ENCODE data around the gene MED12. TPM values are rescaled to one million over a fixed set of nuclear protein-coding genes. Genes with fewer than 3 reads are reported as not detected.

The MED12 gene
- total RNA-seq, 1 experiment from 2014 or later: 51.6 TPM

DNA sequence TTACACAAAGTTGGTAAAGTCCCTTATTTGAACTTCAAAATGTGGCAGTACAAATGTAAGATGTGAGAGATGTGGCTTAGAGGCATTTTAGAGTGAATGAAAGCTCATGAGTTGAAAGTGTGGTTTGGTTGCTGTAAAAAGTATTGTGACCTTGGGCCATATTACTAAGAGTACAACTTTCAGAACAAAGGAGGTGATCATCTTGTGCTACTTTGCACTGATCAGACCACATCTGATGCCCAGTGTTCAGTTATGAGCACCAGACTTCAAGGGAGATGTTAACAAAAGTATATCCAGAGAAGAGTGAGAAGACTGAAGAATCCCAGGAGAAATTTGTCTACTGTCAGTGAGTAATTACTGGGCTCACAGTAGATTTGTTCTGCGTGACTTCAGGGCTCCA, 56.4 kb downstream of the MED12 start:
- TF ChIP-seq, protein P1, sequence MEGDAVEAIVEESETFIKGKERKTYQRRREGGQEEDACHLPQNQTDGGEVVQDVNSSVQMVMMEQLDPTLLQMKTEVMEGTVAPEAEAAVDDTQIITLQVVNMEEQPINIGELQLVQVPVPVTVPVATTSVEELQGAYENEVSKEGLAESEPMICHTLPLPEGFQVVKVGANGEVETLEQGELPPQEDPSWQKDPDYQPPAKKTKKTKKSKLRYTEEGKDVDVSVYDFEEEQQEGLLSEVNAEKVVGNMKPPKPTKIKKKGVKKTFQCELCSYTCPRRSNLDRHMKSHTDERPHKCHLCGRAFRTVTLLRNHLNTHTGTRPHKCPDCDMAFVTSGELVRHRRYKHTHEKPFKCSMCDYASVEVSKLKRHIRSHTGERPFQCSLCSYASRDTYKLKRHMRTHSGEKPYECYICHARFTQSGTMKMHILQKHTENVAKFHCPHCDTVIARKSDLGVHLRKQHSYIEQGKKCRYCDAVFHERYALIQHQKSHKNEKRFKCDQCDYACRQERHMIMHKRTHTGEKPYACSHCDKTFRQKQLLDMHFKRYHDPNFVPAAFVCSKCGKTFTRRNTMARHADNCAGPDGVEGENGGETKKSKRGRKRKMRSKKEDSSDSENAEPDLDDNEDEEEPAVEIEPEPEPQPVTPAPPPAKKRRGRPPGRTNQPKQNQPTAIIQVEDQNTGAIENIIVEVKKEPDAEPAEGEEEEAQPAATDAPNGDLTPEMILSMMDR (conservative IDR thresholded peaks at IDR 0.05; ENCODE audit: low read depth, low read length): no peak
- no peak for TF ChIP-seq EZH2 (IDR thresholded peaks at IDR 0.05; ENCODE audit: borderline replicate concordance, low read depth, low read length, poor library complexity, severe bottlenecking)
- ChIA-PET POLR2A (ENCODE audit: low non-redundant PET) (no interaction called here), CTCF (no interaction called here)
- BruUV-seq (replicated peaks): no TSS peak
- Histone ChIP-seq H3K27ac (ENCODE audit: low read depth, low read length, poor library complexity, severe bottlenecking) (no peak overlapping the region), H3K4me3 (ENCODE audit: low read depth, low read length, poor library complexity, severe bottlenecking) (no peak overlapping the region), H3K36me3 (ENCODE audit: insufficient read depth, low read length, poor library complexity, severe bottlenecking) (no peaks in the 10 kb centered on the region), H3K4me1 (ENCODE audit: insufficient read depth, low read length, poor library complexity, severe bottlenecking) (no peaks in the 10 kb centered on the region), H3K27me3 (replicated peaks; ENCODE audit: insufficient read depth, low read depth, low read length, poor library complexity) (no peaks in the 10 kb centered on the region), H3K9me3 (ENCODE audit: low read depth, low read length, poor library complexity, severe bottlenecking) (no peaks in the 10 kb centered on the region)
- intact Hi-C loops (cut with micrococcal nuclease; ENCODE audit: unreplicated experiment): loop anchor here (5.0 kb wide), 1 partner anchor 77 kb away; the partner anchor contains the start of gene FOXO4
- no peak for DNase-seq (ENCODE audit: low spot score)

DNA sequence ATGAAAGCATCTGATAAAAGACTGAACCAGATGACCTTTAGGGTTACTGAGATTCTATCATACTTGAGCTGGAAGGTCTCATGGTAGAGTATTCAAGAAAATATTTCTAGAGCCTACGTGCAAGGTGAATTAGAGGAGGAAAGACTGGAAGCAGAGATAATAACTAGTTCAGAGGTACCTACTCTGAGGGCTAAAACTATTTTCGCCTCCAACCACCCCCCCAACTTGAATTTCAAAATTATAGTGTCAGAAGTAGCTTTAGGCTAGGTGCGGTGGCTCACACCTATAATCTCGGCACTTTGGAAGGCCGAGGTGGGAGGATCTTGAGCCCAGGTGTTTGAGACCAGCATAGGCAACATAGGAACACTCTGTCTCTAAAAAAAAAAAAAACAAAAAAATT, 57.1 kb downstream of the MED12 start:
- Histone ChIP-seq H3K4me1 (ENCODE audit: insufficient read depth, low read length, poor library complexity, severe bottlenecking) (no peaks in the 10 kb centered on the region), H3K4me3 (ENCODE audit: low read depth, low read length, poor library complexity, severe bottlenecking) (no peak overlapping the region), H3K9me3 (ENCODE audit: low read depth, low read length, poor library complexity, severe bottlenecking) (no peaks in the 10 kb centered on the region), H3K36me3 (ENCODE audit: insufficient read depth, low read length, poor library complexity, severe bottlenecking) (no peaks in the 10 kb centered on the region), H3K27me3 (replicated peaks; ENCODE audit: insufficient read depth, low read depth, low read length, poor library complexity) (no peaks in the 10 kb centered on the region), H3K27ac (ENCODE audit: low read depth, low read length, poor library complexity, severe bottlenecking) (no peak overlapping the region)
- DNase-seq (ENCODE audit: low spot score): no peak
- BruUV-seq (replicated peaks): no TSS peak
- TF ChIP-seq, protein P1 (conservative IDR thresholded peaks at IDR 0.05; ENCODE audit: low read depth, low read length): no peak
- TF ChIP-seq EZH2 (IDR thresholded peaks at IDR 0.05; ENCODE audit: borderline replicate concordance, low read depth, low read length, poor library complexity, severe bottlenecking): no peak
- ChIA-PET POLR2A (ENCODE audit: low non-redundant PET) (no interaction called here), CTCF (no interaction called here)
- intact Hi-C loops (cut with micrococcal nuclease; ENCODE audit: unreplicated experiment): loop anchor here (5.0 kb wide), 1 partner anchor 78 kb away; the partner anchor contains the start of gene FOXO4

DNA sequence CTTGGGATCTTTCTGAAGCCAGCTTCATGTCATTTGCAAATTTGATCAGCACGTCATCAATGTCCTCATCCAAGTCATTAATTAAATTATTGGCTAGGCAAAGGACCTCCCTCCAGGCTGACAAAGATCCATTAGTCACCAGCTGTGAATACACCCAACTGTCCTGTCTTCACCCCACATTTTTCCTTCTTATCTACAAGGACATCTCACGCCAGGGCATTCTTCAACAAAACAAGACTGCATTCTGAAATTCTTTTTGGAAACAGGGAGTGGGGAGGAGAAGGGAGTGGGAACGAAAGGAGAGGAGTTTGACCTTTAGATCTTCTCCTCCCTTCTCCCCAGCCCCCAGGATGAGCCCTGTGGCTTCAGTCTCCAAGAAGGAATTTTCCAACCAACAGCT, 58.9 kb downstream of the MED12 start:
- CTCF ChIA-PET: no interaction called here
- TF ChIP-seq, protein P1 (conservative IDR thresholded peaks at IDR 0.05; ENCODE audit: low read depth, low read length): no peak
- no peak for TF ChIP-seq EZH2 (IDR thresholded peaks at IDR 0.05; ENCODE audit: borderline replicate concordance, low read depth, low read length, poor library complexity, severe bottlenecking)

More for the DNA sequence above, 58.9 kb downstream of the MED12 start:
- H3K4me3 ChIP-seq (ENCODE audit: low read depth, low read length, poor library complexity, severe bottlenecking): no peak overlapping the region
- intact Hi-C loops (cut with micrococcal nuclease; ENCODE audit: unreplicated experiment): loop anchor here (5.0 kb wide), 1 partner anchor 80 kb away; the partner anchor contains the start of gene FOXO4
- BruUV-seq (replicated peaks): no TSS peak
- DNase-seq (ENCODE audit: low spot score): no peak
- no peaks in the 10 kb centered on the region for H3K36me3 ChIP-seq (ENCODE audit: insufficient read depth, low read length, poor library complexity, severe bottlenecking)
- H3K27ac ChIP-seq (ENCODE audit: low read depth, low read length, poor library complexity, severe bottlenecking): no peak overlapping the region
- peaks cover under 1% of the 10 kb centered on the region for H3K4me1 ChIP-seq (ENCODE audit: insufficient read depth, low read length, poor library complexity, severe bottlenecking)
- POLR2A ChIA-PET (ENCODE audit: low non-redundant PET): no interaction called here
- no peaks in the 10 kb centered on the region for H3K27me3 ChIP-seq (replicated peaks; ENCODE audit: insufficient read depth, low read depth, low read length, poor library complexity)
- no peaks in the 10 kb centered on the region for H3K9me3 ChIP-seq (ENCODE audit: low read depth, low read length, poor library complexity, severe bottlenecking)

All from A673 (cell line).